GM19351 (cell line): ENCODE results near the gene NBPF9.
"Not testable (repeated sequence)": the region's sequence is repeated elsewhere in the genome, so short reads cannot be mapped to it uniquely, and the experiment has no call there.

ENCODE experiments used
- ATAC-seq: cut with Tn5 transposase; IDR thresholded peaks from one replicate; pipeline ENCODE4 v1.9.1; 2021; ENCODE audit warnings: mild to moderate bottlenecking, moderate library complexity; ENCODE audit not compliant: unreplicated experiment

NBPF9 gene, protein sequence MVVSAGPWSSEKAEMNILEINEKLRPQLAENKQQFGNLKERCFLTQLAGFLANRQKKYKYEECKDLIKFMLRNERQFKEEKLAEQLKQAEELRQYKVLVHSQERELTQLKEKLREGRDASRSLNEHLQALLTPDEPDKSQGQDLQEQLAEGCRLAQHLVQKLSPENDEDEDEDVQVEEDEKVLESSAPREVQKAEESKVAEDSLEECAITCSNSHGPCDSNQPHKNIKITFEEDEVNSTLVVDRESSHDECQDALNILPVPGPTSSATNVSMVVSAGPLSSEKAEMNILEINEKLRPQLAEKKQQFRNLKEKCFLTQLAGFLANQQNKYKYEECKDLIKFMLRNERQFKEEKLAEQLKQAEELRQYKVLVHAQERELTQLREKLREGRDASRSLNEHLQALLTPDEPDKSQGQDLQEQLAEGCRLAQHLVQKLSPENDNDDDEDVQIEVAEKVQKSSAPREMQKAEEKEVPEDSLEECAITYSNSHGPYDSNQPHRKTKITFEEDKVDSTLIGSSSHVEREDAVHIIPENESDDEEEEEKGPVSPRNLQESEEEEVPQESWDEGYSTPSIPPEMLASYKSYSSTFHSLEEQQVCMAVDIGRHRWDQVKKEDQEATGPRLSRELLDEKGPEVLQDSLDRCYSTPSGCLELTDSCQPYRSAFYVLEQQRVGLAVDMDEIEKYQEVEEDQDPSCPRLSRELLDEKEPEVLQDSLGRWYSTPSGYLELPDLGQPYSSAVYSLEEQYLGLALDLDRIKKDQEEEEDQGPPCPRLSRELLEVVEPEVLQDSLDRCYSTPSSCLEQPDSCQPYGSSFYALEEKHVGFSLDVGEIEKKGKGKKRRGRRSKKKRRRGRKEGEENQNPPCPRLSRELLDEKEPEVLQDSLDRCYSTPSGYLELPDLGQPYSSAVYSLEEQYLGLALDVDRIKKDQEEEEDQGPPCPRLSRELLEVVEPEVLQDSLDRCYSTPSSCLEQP (N-terminal part only)

DNA sequence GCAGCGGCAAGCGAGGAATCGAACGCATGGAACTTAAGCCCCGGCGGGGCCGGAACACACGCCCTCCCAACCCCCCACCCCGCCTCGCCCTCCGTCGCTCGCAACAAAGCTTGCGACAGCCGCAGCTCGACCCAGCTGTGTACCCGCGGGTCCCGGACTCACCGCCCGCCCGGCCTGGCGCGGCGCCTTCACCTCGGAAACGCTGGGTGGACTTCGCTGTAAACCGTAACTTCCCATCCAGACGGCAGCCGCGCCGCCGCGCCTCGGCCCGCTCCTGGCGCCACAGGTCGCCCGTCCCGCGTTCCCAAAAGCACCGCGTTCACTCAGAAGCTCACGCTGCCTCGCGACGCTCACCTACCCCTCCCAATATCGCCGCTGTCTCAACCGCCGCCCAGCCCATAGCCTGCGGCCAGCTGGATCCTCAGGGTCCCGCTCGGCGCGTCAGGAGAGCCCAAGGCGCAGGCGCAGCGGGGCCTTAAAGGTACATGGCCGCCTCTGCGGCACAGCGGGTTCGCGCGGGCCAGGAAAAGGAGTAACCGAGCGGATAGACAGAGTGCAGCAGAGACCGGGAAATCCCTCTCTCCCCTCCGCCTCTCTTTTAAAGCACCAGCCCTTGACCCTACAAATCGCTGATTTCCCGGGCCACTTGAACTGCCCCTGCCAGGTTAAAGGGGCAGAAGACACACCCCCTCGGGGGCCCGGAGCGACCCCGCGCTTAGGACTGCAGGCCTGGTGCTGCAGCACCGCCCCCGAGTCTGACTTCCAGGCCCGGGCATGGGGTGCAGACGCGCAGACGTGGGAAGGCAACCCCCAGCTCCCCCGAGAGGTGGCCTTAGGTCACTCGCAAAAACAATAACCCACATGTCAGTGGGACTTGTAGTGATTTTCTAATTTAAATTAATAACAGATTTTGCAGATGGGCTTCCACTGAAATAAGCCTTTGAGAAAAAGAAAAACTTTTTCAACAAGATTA lies at the start of gene NBPF9:
TSS of gene NBPF9 (minus strand) at position 443 of the 973 bp plus-strand sequence. CDS start 21,412 bp downstream, outside the sequence.
- peak; percentile 96 for ATAC-seq

DNA sequence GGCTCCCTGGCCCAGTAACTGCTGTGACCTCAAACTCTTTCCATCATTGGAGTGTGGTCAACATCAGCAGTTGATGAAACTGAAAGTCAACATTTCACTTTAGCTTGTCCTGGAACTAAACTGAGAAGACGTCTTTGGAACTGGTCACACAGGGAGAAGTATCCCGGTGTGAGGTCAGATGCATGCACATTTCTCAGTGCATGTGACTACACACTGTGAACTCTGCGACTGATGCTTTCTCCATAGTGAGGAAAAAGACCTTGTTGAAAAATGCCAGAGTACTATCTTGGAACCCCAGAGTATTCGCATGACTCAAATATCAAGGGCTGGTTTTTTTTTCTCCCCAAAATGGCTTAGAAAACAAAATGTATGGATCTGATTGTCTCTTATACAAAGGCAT lies 46.6 kb upstream of the NBPF9 start:
- not testable (repeated sequence) for ATAC-seq

DNA sequence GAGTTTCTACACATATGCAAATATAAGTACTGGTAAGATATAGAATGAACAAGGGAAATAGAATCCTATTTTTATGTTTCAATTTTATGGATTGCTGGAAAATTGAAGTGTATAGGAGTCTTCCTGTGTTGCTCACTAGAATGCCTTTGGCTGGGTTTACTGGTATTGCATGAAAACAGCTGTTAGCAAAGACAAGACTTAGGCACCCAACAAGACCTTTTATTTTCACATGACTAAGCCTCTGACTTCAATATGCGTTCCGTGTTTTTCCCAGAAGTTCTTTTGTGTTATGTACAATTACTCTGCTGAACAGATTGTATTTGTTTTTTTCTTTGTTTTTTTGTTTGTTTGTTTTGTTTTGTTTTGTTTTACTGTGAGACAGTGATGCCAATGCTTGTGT lies 34.2 kb upstream of the NBPF9 start:
- not testable (repeated sequence) for ATAC-seq

DNA sequence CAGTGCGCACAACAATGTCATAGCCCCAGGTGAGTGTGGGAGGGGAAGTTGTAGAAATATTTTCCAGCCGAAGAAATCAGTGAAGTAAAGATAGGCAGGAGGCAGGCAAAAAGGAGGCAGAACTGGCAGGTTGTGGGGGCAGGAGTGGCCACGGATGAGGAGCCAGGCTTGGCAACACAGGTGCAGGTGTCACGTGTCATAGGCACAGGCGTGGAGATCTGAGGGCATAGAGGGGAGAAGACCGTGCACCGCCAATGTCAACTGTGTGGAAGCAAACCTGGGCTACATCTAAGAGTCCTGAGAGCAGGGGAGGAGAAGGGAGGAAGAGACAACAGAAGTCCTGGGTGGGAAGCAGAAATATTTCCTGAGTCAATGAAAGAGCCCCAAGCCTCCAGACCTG lies 27.6 kb upstream of the NBPF9 start:
- not testable (repeated sequence) for ATAC-seq

DNA sequence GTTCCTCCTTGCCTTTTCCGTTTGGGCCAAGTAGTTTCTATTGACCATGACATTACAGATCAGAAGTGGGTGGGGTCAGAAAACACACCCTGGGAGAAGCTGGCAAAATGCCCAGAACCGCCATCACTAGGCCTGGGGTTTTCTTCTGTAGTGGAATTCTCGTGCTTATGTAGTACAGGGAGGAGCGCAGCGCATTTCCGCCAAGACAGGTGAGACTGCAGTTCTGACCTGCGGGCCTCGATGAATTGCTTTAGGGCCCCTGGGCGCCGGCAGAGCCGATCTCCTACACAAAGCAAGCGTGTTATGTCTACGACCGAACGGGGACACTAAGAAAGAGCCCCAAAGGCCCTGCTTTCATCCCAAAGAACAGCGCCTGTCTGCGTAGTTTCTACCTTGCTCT lies 25.9 kb upstream of the NBPF9 start:
- ATAC-seq: not testable (repeated sequence)

DNA sequence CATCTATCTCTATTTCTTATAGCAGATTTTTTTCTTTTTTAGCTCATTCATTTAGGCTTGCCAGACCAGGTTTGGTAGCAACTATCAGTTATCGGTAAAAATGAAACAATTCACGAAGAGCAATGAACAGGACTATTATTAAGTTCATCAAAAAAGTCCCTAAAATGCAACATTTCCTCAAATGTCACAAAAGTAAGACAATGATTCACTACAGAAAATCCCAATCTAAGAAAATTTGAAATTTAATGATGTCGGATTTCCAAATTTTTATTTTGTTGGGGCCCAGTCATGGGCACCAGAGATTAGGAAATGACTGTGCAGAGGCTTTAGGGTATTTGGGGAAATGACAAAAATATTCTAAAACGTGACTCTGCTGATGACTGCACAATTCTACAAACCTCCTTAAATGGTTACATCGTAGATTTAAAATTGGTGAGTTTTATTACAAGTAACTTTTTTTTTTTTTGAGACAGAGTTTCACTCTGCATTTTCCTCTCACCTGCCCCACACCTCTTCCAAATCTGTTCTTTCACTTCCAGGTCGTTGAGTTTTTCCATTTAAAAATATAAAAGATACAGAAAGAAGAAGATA lies 23.3 kb upstream of the NBPF9 start:
- not testable (repeated sequence) for ATAC-seq

DNA sequence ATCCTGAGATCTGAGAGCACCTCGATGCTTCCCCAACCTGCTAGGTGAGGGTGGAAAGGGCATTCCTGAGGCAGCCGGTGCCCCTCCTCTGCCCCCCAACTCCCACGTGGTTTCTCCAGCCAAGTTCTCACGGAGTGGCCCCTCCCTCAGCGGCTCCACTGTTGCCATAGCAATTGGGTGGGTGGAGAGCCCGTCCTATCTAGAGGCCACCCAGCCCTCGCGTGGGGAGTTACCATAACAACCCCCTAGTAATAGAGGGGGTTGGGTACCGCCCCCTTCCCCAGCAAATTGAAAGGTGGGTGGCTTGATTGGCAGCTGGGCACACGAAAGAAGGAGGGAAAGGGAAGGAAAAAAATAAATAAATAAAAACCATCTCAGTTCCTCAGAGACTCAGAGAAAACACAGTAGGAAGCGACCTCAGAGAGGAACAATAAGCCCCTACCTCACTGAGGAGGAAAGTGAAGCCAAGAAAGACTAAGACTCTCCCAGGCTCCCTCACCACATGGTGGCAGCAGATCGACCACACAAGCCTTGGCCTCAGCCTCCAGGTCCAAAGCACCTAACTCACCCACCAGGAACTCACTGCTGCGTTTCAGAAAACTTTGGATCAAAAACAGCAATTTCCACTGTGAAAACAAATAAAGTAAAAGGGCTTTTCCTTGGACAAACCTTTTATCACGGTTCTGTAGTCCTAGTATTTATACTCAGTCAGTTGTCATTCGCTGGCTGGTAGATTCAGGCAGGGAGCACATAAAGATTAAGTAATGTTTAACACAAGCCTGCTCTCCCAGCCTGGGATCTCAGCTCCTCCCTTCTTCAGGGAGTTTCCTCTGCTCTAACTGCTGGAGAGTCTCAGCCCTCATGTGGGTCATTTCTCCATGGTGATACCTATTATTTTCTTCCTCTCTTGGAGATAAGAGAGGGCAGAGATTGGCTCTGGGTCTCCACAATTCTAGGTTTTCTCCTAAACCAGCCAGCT lies 20.9 kb upstream of the NBPF9 start:
- ATAC-seq: not testable (repeated sequence)

DNA sequence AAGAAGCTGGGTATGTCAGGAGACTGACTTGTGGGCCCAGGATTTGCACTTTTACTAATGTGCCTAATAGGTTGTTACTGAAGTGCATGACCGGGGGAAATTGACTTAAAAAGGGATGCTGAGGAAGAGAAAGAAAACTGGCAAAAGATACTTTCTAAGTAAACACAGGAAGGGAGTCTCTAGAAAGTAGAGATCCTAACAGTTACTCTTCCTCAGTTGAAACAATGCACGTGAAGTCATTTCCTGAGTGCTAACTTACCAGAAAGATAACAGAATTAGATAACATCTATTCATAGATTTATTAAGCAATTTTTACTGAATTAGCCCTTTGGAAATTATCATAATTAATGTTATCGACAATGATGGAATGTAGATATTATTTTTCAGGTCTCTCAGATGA lies 9.5 kb upstream of the NBPF9 start:
- not testable (repeated sequence) for ATAC-seq

DNA sequence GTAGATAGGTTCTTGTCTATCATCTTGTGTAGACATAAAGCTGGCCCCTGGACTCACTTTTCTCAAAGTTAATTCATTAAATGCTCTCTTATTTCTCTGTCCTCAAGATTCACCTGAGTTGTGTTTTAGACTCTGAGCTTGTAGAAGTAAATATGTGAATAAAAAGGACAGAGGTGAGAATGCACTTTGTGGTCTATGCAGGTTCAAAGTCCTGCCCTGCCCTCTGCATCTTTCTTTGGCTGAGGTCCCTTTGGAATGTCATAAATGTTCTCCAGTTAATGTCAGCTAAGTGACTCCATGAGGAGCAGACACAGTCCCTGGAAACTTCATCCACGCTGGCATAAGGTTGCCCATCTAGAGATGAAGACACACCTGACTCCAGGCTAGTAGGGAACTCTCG lies 7.0 kb upstream of the NBPF9 start:
- ATAC-seq: not testable (repeated sequence)

DNA sequence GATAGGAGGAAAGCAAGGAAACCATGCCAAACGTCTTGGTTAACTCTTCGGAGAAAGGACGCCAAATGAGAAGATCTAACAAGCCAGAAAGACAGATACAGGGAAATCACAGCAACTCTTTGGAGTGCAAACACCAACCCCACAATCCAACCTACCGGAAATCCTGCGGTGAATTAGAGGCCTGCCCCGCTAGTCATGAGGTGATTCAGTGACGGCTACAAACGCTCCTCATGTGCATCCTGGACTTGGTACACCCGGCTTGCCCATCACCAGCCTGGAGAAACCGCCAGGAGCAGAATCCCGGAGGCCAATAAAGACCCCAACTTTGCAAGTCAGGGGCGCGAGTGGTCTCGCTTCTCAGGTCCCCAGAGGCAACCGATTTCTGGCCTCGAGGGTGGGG lies 777 bp downstream of the NBPF9 start:
- ATAC-seq: not testable (repeated sequence)

DNA sequence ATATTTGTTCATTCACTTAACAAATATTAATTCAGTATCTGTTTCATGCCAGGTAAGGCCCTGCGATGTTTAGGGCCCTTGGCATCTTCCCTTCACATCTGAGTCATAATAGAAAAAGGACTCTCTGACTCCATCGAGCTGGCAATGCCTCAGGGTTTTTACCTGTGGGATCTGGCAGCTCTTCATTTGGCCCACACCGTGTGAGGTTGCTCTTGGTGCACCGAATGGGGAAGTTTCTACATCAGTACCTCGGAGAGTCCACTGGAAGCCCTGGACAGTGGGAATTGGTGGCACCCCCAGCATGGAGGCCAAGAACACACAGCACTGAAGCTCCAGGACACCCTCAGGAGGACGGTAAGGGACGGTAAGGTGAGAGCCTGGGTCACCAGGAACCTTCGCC lies 5.1 kb downstream of the NBPF9 start:
- ATAC-seq: not testable (repeated sequence)

DNA sequence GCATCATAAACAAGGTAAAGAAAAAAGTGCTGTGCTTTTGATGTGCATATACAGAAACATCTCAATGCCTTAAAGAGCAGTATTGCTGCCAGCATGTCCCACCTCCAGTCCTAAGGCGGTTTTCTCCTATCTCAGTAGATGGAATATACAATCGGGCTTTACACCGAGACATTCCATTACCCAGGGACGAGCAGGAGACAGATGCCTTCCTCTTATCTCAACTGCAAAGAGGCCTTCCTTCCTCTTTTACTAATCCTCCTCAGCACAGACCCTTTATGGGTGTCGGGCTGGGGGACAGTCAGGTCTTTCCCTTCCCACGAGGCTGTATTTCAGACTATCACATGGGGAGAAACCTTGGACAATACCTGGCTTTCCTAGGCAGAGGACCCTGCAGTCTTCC lies 10.2 kb downstream of the NBPF9 start:
- not testable (repeated sequence) for ATAC-seq

DNA sequence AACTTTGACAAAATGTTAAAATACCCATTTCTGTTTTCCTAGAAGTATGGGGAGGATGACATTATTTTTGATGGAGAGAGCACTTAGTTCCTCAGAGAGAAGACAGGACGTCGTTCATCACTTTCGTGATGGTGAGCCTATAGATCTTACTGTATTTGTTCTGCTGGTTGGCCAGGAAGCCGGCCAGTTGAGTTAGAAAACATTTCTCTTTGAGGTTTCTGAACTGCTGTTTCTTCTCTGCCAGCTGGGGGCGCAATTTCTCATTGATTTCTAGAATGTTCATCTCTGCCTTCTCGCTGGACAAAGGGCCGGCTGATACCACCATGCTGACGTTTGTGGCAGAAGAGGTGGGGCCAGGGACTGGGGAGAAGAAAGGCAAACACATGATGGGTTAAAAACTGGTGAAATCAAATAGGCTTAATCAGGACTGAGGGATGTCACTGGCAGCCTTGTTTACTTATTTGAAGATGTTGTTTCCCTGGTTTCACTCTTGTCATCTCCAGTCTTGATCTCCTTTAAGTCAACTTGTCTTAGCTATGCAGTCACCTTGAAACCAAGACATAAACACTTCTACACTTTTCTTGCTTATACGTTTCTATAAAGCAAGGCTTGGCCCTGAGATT lies 27.7 kb downstream of the NBPF9 start:
- not testable (repeated sequence) for ATAC-seq

DNA sequence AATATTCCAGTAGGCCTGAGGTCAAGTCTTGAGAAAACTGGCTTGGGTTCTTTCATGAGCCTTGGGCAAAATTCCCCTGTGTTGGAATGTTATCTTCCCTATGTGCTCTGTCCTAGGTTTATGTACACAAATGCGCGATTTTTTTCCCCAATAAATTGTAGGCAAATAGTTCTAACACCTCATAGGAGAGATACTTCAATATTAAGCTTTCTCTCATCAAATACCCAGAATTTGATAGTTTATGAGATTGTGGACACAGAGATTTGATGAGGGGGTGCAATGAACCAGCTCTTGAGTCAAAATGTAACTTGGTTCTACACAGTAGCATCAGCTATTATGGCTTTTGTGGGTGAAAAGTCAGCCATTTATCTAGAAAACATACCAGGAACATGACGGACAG lies 38.7 kb downstream of the NBPF9 start:
- not testable (repeated sequence) for ATAC-seq

DNA sequence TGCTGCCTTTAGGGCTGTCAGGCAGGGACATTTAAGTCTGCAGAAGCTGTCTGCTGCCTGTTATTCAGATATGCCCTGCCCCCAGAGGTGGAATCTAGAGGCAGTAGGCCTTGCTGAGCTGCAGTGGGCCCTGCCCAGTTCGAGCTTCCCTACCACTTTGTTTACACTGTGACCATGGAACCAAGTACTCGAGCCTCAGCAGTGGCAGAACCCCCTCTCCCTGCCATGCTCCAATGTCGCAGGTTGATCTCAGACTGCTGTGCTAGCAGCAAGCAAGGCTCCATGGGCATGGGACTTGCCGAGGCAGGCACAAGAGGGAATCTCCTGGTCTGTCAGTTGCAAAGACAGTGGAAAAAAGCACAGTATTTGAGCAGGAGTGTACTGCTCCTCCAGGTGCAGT lies 60.3 kb downstream of the NBPF9 start:
- ATAC-seq: not testable (repeated sequence)

DNA sequence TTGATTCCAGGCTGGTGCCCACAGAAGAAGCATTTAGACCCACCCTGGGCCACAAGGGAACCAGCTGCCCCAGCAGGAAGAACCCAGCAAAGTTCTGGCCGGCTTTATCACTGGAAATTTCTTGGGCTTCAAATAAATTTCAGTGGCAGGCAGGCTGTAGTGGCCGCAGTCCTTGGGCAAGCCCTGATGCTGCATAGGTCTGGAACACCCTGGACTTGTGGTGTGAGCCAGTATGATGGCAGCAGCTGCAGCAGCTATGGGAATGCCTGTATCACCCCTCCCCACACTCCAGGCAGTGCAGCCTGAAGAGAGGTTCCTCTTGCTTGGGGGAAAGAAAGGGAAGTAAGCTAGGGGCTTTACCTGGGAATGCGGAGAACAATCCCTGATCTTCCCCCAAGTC lies 69.4 kb downstream of the NBPF9 start:
- ATAC-seq: not testable (repeated sequence)

DNA sequence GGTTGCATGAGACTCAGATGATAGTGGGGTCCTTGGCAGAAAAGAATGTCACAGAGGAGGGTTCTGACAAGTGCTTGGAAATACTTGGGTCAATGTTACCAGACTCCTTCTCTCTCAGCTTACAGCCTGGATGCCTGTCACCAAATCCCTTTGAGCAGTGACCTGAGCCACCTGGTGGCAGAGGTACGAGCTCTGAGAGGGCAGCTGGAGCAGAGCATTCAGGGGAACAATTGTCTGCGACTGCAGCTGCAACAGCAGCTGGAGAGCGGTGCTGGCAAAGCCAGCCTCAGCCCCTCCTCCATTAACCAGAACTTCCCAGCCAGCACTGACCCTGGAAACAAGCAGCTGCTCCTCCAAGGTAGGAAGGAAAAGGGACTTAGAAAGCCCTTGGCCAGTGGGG lies 79.0 kb downstream of the NBPF9 start:
- ATAC-seq: not testable (repeated sequence)

DNA sequence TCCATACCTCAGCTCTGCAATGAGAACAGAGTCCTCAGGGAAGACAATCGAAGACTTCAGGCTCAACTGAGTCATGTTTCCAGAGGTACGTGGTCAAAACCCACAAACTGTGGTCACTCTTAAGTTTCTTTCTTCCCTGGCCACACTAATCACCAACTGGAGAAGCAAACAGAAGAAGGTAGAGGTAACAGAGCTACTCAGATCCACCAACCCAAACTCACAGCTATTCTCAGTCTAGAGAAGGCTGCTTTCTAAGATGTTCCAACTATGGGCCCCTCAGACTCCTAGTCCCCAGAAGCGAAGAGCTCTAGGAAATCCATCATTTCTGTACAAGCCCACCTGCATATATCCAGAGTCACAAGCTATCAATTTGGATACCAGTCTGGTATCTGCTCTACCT lies 84.8 kb downstream of the NBPF9 start:
- not testable (repeated sequence) for ATAC-seq
